ENCODE measurements around the gene FAM90A26.
"Not testable (repeated sequence)": the region's sequence is repeated elsewhere in the genome, so short reads cannot be mapped to it uniquely, and the experiment has no call there.

DNA sequence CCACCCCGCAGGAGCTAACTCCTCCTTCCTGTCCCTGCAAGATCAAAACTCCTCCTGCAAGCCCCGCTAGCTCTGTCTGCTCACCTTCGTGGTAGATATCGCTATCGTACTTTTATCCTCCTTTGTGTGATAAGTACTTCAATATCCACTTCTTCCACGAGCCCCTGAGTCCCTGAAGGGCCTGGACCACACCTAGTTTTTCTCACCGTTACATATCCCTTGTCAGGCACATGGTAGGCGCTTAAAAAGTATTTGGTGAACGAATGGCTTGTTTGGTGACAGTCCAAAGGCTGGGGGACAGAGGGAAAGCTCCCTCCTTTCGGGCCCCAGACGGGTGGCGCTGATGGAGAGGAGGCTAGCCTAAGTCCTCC lies 18.4 kb upstream of the FAM90A26 start:
- TF ChIP-seq, protein P1, sequence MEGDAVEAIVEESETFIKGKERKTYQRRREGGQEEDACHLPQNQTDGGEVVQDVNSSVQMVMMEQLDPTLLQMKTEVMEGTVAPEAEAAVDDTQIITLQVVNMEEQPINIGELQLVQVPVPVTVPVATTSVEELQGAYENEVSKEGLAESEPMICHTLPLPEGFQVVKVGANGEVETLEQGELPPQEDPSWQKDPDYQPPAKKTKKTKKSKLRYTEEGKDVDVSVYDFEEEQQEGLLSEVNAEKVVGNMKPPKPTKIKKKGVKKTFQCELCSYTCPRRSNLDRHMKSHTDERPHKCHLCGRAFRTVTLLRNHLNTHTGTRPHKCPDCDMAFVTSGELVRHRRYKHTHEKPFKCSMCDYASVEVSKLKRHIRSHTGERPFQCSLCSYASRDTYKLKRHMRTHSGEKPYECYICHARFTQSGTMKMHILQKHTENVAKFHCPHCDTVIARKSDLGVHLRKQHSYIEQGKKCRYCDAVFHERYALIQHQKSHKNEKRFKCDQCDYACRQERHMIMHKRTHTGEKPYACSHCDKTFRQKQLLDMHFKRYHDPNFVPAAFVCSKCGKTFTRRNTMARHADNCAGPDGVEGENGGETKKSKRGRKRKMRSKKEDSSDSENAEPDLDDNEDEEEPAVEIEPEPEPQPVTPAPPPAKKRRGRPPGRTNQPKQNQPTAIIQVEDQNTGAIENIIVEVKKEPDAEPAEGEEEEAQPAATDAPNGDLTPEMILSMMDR (IDR thresholded peaks at IDR 0.05) = not testable (repeated sequence)
- not testable (repeated sequence) for TF ChIP-seq POLR2A, POLR2AphosphoS5 (IDR thresholded peaks at IDR 0.05)

Measured in prostate gland (tissue), 2 donors.